NCI-H526 treated with DMSO at 0.1 percent for 48 hours (cell line): ENCODE measurements around the gene MXRA8.
"Not testable (repeated sequence)": the region's sequence is repeated elsewhere in the genome, so short reads cannot be mapped to it uniquely, and the experiment has no call there.

ENCODE experiments used
- DNase-seq: peaks from one replicate; lab custom pipeline; 2025; lab: John Stamatoyannopoulos, UW

The MXRA8 gene, protein sequence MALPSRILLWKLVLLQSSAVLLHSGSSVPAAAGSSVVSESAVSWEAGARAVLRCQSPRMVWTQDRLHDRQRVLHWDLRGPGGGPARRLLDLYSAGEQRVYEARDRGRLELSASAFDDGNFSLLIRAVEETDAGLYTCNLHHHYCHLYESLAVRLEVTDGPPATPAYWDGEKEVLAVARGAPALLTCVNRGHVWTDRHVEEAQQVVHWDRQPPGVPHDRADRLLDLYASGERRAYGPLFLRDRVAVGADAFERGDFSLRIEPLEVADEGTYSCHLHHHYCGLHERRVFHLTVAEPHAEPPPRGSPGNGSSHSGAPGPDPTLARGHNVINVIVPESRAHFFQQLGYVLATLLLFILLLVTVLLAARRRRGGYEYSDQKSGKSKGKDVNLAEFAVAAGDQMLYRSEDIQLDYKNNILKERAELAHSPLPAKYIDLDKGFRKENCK

DNA sequence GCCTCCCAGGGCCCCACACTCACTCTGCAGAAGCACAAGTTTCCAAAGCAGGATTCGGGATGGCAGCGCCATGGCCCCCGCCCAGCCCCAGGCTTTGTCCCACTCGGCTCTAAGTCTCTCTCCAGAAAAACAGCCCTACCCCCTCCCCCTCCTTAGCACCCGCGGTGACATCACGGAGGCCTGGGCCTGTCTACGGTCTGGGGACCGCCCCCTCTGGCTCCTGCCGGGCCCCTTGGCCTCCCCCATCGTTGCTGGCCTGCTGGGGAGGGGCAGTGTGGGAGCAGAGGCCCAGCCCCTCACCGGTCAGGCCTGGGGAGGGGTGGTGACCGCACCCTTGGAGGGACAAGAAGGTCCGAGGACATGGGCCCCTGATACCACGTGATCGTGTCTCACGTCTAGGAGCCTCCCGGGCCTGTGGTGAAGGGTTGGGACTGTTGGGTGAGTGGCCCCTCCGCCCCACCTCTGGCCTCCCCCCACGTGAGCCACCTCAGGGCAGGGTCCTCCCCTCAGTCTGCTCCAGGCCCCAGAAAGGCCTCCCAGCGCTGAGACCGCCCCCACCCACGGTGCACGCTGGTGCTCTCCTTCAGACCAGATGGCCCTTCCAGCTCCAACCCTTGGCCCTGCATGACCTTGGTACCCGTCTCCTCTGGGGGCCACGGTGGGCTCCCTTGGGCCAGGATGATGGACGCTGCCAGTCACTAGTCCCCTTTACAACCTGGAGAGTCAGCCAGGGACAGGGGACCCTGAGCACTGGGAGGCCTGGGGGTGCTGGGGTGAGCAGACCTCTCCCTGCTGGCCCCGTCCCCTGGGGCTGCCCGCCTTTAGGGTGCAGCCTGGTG lies at the start of gene MXRA8:
Gene MXRA8 (minus strand): TSS at position 123 of the 839 bp plus-strand sequence. CDS start 51 bp downstream, at position 72.
- no peak for DNase-seq

DNA sequence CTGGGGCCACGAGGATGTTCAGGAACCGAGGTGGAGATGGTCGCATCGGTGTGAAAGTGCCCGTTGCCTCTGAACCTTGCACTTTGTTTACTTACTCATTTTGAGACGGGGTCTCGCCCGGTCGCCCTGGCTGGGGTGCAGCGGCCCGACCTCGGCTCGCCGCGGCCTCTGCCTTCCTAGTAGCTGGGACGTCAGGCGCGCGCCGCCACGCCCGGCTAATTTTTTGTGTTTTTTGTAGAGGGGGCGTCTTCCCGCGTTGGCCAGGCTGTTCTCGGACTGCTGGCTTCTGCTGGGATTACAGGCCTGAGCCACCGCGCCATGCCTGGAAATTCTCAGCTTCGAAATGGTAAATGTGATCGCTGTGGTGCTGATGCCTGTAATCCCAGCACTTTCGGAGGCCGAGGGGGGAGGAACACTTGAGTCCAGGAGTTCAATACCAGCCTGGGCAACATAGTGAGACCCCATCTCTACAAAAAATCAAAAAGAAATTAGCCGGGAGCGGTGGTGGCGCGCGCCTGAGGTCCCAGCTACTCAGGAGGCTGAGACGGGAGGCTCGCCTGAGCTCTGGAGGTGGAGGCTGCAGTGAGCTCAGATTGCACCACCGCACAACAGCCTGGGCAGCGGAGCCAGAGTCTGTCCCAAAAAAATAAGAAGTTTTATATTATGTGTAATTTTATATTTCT lies 49.4 kb upstream of the MXRA8 start:
- no peak for DNase-seq

DNA sequence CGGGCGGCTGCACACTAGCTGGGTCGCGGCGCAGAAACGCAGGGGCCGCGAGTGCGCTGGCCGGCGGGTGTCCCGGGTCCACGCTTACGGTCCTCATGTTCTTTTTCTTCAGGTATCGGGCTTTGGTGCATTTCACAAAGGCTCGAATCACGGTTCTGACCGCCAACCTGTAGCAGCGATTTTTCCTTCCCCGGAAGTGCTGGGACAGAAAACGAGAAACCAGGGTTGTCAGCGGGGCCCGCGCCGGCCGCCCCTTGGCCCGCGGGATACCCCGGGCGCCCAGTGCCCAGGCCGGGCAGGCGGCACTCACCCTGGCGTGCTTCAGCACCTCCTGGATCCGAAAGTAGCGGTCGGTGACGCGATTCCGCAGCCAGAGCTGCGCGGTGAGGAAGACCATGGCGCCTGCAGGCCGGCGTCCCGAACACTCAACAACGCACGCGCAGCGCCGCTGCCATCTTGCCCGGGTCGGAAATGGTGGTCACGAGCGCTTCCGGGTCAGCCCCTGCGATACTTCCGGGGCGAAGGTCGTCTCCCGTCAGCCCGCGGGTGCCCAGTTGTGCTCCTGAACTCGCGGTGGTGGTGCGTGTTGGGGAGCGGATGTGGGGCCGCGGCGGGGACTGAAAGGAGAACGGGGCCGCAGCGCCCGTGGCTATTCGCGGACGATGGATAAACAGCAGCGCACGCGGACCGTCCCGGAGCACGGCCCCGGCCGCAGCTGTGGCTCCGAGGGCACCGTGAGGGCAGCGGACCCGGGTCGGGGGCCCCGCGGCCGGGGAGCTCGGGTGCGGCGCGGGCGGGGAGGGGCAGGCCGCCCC lies 48.7 kb upstream of the MXRA8 start, which contains the start of gene MRPL20:
Gene MRPL20 (minus strand): TSS at position 473 of the 815 bp plus-strand sequence. CDS start 76 bp downstream, at position 397.
- DNase-seq: peak; percentile 78

DNA sequence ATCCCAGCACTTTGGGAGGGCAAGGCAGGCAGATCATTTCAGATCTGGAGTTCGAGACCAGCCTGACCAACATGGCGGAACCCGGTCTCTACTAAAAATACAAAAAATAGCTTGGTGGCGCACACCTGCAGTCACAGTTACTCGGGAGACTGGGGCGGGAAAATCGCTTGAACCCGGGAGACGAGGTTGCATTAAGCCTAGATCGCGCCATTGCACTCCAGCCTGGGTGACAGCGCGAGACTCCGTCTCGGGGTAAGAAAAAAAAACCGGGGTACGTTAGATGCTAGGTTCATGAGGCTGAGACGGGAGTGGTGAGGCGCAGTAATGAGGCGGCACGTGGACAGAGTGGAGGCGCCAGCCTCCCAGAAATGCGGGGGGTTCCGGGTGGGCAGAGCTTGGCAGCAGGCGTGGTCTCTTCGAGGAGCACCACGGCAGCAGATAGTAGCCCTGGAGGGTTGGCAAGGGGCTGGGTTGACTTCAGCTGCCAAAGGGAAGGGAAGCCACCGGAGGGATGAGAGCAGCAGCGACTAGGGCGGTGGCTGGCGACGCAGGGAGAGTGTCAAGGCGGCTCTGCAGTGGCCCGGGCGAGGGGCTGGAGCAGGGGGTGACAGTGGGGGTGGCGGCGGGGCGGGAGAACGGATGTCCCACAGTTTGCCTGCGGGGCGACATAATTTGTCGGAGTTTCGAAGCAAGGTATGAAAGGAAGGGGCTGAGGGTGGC lies 47.9 kb upstream of the MXRA8 start:
- no peak for DNase-seq

- no peak for DNase-seq
Measured at GRCh38 chr1:1403653-1404052, 45.3 kb upstream of the MXRA8 start.

GRCh38 chr1:1402901-1403392 lies 44.6 kb upstream of the MXRA8 start:
- DNase-seq: not testable (repeated sequence)

- DNase-seq: no peak
Measured at GRCh38 chr1:1402072-1402900, 43.9 kb upstream of the MXRA8 start.

- no peak for DNase-seq
Measured at GRCh38 chr1:1401457-1402010, 43.2 kb upstream of the MXRA8 start.

DNA sequence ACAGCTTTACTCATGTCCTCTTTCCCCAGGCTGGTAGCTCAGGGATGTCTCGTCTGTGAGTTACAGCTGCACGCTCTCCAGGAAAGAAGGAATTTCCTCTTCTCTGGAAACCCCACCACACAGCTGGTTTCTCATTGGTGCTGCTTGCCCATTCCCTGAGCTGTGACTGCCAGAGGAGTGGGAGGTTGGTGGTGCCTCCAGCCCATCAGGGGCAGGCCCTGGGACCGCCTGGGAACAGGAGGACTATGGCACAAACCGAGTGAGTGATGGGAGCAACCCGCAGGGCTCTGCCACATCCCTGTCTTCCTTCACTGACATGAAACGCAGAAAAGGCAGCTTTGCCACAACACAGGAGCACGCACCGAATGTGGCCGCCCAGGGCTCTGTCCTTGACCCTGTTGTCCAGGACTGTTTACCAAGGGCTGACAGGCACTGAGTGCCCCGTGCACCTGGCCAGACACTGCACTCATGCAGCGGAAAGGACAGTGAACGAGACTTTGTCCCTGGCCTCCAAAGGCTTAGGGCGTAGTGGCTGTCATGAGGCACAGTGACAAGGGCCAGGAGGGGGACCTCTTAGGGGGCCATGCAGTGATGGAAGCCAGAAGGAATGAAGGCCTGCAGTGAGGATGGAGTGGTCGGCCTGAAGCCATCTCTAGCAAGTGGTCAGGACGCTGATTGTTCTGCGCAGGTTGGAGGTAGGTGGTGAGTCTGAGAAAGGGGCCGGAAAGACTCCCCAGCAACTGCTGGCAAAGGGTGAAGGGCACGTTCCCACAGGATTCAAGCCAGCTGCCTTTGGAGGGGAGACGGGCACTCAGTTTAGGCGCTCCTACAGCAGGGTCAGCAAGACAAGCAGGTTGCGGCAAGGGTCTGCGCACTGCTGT lies 42.5 kb upstream of the MXRA8 start:
- DNase-seq: no peak

- DNase-seq: no peak
Measured at GRCh38 chr1:1399872-1400575, 41.7 kb upstream of the MXRA8 start.

GRCh38 chr1:1399187-1399871 lies 41.0 kb upstream of the MXRA8 start, which contains the start of gene CCNL2:
TSS of gene CCNL2 (minus strand) at chr1:1399335. CDS start at chr1:1399306, 29 bp downstream.
- DNase-seq: peak; percentile 90

DNA sequence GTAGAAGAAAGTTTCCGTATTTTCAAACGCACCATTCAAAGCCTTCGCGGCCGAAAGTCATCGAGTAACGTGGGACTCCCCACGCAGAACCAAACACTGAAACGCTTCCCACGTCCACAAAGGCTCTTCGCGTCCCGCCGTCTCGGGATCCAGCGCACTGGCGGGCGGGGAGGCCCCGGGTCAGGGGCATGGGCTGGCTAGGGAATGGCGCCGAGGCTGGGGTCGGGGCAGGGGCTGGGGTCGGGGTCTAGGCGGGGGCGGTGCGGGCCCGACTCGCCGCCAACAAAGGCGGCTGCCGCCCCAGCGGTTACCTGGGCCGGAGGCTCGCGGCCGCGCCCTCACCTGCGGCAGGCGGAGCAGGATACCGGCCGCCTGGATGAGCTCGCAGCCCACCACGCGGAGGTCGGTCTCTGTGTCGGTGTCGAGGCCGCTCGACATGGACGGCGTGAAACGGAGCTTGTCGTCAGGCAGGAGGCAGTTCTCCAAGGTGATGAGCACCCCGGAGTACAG lies 40.4 kb upstream of the MXRA8 start:
- DNase-seq: no peak

- no peak for DNase-seq
Measured at GRCh38 chr1:1397839-1398523, 39.6 kb upstream of the MXRA8 start.

GRCh38 chr1:1395166-1395565 lies 36.8 kb upstream of the MXRA8 start:
- no peak for DNase-seq

- no peak for DNase-seq
Measured at GRCh38 chr1:1394116-1394515, 35.8 kb upstream of the MXRA8 start.

GRCh38 chr1:1393428-1393827 lies 35.1 kb upstream of the MXRA8 start:
- no peak for DNase-seq
